Gastroesophageal sphincter (tissue), 3 donors: ENCODE data around the gene ATP1A2.

Experiments used
- EP300 ChIP-seq: sonication (generic); formaldehyde crosslinking; IDR thresholded peaks from one replicate; pipeline ENCODE4 v1.6.1; 2017; ENCODE audit warnings: antibody characterized with exemption, mild to moderate bottlenecking
- POLR2A ChIP-seq, 2 donors: fragments of 450-650 bp; IDR thresholded peaks; one replicate each; pipeline ENCODE4 v1.6.1; 2017; ENCODE audit warnings: antibody characterized with exemption in 2 of 2, mild to moderate bottlenecking in 2 of 2, moderate library complexity in 1 of 2
- POLR2AphosphoS5 ChIP-seq: sonication (generic); formaldehyde crosslinking; IDR thresholded peaks from one replicate; pipeline ENCODE4 v1.6.1; 2017; ENCODE audit warnings: antibody characterized with exemption
- TF ChIP-seq, protein P1 (sequence below), 4 experiments: fragments of 200-600 bp in 2 of 4; fragments of 450-650 bp in 2 of 4; sonication (generic) in 1 of 4; IDR thresholded peaks; one replicate each; pipeline ENCODE4 v1.5.1; 2017 to 2019; ENCODE audit warnings: antibody characterized with exemption in 4 of 4, mild to moderate bottlenecking in 2 of 4, moderate library complexity in 2 of 4

DNA sequence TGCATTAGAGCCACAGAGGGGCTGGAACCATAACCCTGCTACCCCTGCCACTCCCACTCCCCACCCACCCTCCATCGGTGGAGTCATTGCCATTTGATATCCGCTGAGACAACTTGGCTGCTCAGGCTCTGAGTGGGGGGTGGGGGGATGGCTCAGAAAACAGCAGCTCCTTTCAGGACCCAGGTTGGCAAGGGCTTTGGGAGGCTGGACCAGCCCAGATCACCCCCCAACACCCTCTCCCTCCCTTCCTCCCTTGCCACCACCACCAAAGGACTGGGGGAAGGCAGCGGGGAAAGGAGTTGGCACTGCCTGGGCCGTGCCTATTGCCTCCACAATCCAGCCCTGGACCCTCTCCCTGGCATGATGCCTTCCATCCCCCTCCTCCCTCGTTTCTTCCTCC lies 47.3 kb upstream of the ATP1A2 start:
- TF ChIP-seq, protein P1, sequence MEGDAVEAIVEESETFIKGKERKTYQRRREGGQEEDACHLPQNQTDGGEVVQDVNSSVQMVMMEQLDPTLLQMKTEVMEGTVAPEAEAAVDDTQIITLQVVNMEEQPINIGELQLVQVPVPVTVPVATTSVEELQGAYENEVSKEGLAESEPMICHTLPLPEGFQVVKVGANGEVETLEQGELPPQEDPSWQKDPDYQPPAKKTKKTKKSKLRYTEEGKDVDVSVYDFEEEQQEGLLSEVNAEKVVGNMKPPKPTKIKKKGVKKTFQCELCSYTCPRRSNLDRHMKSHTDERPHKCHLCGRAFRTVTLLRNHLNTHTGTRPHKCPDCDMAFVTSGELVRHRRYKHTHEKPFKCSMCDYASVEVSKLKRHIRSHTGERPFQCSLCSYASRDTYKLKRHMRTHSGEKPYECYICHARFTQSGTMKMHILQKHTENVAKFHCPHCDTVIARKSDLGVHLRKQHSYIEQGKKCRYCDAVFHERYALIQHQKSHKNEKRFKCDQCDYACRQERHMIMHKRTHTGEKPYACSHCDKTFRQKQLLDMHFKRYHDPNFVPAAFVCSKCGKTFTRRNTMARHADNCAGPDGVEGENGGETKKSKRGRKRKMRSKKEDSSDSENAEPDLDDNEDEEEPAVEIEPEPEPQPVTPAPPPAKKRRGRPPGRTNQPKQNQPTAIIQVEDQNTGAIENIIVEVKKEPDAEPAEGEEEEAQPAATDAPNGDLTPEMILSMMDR (IDR thresholded peaks at IDR 0.05), result no peak
- TF ChIP-seq EP300, result no peak
- TF ChIP-seq POLR2A (IDR thresholded peaks at IDR 0.05), result no peak
- no peak for TF ChIP-seq POLR2AphosphoS5
